Stimulated activated CD4-positive, alpha-beta T cell treated with anti-CD3 and anti-CD28 coated beads, Interleukin-4, amount 100 ng/mL, for 4 hours (primary cell): ENCODE results near the gene CD177.
"Not testable (repeated sequence)": the region's sequence is repeated elsewhere in the genome, so short reads cannot be mapped to it uniquely, and the experiment has no call there.

ENCODE experiments used
- DNase-seq, 2 experiments: peaks; one replicate each; pipeline ENCODE4 v3.0.0-alpha.2; 2020

The CD177 gene, protein sequence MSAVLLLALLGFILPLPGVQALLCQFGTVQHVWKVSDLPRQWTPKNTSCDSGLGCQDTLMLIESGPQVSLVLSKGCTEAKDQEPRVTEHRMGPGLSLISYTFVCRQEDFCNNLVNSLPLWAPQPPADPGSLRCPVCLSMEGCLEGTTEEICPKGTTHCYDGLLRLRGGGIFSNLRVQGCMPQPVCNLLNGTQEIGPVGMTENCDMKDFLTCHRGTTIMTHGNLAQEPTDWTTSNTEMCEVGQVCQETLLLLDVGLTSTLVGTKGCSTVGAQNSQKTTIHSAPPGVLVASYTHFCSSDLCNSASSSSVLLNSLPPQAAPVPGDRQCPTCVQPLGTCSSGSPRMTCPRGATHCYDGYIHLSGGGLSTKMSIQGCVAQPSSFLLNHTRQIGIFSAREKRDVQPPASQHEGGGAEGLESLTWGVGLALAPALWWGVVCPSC

DNA sequence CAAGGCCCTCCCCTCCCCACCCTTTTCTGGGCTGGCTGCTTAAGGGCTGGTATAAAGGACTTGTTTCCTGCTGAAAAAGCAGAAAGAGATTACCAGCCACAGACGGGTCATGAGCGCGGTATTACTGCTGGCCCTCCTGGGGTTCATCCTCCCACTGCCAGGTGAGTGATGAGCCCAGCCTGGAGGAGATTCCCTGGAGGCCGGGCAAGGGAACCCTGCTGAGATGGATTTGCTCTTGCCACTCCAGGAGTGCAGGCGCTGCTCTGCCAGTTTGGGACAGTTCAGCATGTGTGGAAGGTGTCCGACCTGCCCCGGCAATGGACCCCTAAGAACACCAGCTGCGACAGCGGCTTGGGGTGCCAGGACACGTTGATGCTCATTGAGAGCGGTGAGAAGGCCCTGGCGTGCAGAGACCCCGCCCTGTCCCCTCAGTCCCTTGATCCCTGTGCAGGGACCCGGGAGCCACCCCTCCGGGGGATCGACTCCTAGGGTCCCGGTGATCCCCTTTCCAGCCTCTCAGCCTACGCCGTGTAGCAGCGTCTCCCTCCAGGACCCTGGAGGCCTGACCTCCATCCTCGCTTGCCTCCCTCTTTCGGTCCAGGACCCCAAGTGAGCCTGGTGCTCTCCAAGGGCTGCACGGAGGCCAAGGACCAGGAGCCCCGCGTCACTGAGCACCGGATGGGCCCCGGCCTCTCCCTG, at the start of gene CD177:
Gene CD177 (plus strand): TSS at position 81 of the 699 bp plus-strand sequence. CDS start 29 bp downstream, at position 110.
- DNase-seq, result no peak

DNA sequence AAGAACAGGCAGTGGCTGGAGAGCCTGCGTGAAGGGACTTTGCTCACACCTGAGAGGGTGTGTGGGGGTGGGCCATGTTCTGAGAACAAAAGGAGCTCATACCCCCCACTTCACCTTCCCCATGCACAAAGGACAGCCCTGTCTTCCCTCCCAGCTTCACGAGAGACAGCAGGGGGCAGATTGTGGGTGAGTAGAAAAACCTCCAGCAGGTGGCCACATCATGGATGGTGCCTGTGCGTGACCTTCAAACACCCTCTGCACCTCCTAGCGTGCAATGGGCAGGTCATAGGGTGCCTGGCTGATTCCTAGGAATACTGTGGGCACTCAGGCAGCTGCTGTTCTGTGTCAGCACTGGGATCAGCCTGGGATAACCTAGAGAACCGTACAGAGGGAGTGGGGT, 47.8 kb upstream of the CD177 start:
- no peak for DNase-seq

DNA sequence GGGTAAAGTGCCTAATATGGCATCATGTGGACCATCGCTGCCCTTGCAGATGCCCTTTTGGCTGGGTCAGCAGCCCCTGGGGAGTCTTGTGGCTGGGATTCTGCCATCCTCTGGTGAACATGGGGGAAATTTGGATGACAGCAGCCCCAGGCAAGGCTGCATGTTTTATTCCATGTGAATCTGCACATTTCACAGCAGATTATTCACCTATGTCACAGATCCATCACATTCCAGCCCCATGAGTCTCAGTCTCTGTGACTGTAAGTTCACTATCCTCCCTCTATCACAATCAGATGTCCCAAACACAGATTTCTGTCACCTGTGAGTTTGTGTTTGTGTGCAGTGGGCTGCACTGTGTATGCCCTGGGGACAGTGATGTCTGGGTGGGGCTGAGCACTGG, 47.4 kb upstream of the CD177 start:
- no peak for DNase-seq

DNA sequence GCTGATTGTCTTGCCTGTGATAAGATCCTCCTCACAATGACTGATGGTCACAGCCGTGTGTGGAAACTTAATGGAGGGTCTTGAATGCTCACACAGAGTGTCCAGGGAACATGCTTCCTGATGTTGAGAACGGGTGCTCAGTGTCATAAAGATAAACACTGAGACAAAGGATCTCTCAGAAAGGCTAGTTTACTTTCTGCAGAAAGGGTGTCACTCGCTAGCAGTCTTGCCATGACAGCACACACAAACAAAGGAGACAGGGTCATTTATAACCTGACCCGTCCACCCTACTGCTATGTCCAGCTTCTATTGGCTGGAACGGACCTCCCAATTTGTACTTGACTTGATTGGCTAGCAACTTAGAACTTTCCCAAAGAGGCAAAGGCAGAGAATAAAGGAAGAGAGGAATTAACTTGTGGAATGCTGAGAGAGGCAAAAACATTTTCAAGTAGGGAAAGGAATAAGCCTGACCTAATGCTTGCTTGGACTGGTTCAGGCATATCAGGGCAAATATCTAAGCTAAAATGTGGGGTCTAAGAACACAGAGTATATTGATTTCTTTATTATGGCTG, 45.2 kb upstream of the CD177 start:
- no peak for DNase-seq

DNA sequence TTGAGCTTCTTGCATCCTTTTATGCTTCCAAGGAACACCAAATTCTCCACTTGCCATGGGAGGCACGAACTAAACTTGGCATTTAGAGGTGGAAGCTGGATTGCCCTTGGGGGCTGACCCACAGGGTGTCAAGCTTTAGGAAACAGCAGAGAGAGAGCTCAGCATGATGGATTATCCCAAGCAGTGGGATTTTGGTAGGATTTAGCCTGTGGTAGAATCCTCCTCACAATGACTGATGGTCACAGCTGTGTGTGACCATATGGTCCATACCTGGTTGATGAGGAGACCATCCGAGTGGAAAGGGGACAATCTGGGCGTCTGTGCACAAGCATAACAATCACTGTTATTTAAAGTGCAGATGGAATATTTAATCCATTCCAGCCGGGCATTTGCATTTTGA, 44.0 kb upstream of the CD177 start:
- DNase-seq, result no peak

DNA sequence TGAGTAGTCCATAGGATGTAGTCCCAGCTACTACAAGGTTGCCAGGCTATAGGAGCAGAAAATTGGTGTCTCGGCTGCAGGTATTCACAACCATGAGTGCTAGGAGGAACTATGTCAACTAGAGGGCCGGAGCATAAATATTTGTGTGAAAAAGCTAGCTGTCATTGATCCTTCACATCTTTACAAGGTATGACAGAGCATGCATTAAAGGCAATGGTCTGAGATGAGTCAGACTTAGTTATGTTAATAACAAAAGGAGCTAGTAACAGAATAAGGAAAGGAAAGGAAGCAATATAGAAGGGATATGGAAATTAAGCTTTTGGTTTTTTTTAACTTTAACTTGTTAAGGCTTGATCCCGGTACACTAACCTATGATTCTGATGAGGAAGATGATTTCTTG, 43.3 kb upstream of the CD177 start:
- DNase-seq, result no peak

DNA sequence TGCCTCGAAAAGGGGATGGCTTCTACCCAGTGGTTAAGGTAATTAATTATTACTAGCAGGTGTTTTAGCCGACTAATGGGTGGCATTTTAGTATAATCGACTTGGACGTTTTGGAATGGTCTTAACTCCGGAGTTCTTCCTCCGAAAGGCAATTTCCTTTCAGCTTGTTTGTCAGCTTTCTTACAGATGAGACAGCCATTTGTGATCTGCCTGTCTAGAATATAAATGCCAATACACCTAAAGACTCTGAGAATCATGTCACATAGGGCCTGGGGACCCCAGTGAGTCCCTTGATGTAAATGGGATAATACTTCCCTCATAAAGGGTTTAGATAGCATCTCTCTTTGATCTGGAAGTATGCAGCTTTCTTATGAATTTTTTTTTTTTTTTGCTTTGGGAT, 42.2 kb upstream of the CD177 start:
- no peak for DNase-seq

DNA sequence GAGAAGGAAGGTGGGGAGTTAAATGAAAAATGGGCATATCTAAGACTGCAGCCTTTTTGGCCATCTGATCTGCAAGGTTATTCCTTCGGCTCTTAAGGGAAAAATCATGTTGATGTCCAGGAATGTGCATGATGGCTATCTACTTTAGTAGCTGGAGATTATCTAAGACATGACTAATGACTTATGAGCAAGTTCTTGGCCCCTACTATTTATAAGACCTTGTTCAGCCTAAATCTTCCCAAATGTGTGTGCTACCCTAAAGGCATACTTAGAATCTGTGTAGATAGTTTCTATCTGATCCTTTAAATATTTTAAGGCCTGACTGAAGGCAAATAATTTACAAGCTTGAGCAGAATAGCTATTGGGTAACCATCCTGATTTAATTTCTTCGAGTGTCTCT, 41.8 kb upstream of the CD177 start:
- DNase-seq, result no peak

DNA sequence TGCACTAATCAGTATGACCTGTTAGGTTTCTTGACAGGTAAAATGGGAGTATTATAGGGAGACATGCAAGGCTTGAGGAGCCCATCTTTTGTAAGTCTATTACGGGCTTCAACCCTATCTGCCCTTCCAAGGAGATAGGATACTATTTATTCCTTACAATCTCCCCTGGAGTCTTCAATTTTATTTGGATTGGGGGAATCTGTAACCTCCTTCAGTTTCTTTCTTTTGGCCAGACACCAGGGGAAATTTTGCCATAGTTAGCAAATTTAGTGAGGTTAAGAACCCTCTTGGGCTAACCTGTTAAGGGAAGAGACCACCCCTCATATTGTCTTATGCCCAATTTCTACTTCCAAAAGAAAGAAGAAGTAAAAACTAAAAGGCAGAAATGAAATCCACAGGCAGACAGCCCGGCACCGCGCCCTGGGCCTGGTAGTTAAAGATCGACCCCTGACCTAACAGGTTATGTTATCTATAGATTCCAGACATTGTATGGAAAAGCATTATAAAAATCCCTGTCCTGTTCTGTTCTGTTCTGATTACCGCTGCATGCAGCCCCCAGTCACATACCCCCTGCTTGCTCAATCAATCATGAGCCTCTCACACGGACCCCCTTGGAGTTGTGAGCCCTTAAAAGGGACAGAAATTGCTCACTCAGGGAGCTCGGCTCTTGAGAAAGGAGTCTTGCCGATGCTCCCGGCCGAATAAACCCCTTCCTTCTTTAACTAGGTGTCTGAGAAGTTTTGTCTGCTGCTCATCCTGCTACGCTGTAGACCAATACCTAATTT, 39.6 kb upstream of the CD177 start:
- no peak for DNase-seq

DNA sequence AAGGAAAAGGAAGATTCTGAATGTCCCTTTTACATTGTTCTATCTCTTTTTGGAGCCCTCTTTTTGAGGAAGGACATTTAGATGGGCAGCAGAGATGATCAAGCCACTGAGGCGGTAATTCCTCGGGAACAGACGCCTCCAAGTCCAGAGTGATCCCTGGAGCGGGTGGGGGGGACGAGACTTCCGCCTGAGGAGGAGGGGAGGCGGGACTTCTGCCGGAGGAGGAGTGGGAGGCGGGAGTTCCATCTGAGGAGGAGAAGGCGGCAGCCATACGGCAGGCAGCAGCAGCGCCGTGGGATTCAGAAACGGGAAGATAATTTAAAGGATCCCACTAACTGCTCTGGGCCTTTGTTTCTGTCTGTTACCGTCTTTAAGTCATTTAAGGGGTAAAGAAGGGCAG, 37.6 kb upstream of the CD177 start:
- no peak for DNase-seq

DNA sequence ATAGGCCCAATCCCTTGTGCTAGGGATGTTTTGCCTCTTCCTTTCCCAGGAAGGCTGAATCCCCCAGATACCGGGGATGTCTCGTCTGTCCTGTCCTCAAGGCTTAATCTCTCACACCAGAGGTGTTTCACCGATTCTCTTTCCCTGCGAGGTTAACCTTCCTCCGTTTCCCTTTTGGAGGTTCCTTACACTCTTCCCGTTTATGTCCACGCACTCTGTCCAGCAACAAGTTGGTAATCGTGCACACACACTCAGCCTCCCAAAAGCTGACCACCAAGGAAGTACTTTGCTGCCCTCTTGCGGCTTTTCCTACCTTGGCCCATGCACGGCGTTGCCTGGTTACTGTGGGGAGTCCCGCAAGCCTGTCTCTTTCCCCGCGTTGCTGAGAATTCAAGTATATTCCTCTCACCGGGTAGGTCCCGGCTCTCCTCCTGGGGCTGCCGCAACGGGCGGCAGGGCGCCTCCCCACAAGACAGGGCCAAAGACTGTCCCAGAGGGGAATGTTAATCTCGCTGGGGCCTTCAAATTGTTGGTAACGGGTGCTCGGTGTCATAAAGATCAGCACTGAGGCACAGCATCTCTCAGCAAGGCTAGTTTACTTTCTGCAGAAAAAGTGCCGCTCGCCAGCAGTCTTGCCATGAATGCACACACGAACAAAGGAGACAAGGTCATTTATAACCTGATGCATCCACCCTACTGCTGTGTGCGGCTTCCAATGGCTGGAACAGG, 36.7 kb upstream of the CD177 start:
- DNase-seq, result no peak

DNA sequence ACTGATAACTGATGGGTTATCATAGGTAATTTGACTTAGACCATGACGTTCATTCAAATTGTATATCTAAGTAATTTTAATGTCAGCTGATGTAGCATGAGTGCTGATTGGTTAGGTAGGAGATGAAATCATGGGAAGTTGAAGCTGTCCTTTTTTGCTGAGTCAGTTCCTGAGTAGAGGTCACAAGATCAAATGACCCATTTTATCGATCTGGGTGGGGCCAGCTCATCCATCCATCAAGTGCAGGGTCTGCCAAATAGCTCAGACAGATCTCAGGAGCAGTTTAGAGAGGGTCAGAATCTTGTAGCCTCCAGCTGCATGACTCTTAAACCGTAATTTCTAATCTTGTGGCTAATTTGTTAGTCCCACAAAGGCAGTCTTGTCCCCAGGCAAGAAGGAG, 35.3 kb upstream of the CD177 start:
- DNase-seq, result no peak

DNA sequence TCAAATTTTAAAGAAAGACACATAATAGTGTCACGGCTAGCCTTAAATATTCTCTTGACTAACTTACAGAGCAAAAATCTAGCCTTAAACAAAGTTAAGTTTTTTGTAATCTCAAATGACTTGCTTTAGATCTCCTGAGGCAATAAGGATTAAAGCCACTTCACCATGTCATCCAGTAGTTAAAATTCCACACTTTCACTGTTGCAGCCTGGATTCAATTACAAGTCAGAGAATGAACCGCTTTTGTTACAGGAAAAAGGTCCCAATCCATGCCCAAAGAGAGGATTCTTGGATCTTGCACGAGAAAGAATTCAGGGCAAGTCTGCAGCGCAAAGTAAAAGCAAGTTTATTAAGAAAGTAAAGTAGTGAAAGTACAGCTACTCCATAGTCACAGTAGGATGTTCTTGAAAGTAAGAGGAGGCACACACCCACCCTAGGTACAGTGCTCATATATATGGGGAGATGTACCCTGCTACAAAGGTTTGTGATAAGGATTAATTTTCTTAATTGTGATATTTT, 34.6 kb upstream of the CD177 start:
- DNase-seq, result no peak

DNA sequence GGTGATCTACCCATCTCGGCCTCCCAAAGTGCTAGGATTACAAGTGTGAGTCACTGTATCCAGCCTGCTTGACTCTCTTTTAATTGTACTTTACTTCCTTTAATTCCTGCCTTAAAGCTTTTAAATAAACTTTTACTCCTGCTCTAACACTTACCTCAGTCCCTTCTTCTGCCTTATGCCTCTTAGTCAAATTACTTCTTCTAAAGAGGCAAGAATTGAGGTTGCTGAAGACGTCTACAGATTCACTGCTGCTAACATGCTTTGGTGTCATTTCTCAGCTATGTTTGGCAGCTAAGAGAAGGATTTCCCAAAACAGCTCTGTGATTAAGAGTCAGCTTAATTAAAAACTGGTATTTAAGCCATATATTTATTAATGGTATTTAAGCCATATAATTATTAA, 32.9 kb upstream of the CD177 start:
- no peak for DNase-seq

DNA sequence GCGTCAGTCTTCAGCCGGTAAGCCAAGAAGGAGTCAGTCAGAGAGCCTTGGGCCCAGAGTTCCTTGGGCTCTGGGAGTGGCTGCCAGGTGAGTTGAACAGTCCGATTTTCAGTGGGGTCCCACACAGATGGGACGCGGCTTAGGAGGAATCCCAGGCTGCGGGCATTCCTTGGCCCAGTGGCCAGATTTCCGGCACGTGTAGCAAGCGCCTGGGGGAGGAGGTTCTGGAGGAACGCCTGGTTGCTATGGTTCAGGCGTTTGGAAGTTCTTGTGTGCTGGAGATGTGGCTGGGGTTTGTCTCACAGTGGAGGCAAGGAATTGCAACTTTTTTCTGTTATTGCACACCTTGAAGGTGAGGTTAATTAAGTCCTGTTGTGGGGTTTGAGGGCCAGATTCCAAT, 26.7 kb upstream of the CD177 start:
- DNase-seq, result not testable (repeated sequence)

DNA sequence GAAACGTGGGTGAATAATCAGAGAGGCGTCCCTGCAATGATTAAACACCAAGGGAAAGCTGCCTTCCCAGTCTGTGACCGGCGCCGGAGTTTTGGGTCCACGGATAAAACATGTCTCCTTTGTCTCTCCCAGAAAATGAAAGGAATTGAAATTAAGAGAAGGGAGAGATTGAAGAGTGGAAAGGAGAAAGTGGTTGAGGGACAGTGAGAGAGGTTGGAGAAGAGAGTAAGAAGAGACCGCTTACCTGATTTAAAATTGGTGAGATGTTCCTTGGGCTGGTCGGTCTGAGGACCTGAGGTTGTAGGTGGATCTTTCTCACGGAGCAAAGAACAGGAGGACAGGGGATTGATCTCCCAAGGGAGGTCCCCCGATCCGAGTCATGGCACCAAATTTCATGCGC, 24.9 kb upstream of the CD177 start:
- DNase-seq, result not testable (repeated sequence)

DNA sequence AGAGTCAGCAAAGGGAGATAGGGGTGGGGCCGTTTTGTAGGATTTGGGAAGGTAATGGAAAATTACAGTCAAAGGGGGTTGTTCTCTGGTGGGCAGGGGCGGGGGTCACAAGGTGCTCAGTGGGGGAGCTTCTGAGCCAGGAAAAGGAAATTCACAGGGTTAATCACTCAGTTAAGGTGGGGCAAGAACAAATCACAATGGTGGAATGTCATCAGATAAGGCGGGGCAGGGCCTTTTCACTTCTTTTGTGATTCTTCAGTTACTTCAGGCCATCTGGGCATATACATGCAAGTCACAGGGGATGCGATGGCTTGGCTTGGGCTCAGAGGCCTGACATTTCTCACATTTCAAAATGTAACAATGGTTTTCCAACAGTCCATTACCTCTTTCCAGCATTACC, 24.4 kb upstream of the CD177 start:
- not testable (repeated sequence) for DNase-seq

DNA sequence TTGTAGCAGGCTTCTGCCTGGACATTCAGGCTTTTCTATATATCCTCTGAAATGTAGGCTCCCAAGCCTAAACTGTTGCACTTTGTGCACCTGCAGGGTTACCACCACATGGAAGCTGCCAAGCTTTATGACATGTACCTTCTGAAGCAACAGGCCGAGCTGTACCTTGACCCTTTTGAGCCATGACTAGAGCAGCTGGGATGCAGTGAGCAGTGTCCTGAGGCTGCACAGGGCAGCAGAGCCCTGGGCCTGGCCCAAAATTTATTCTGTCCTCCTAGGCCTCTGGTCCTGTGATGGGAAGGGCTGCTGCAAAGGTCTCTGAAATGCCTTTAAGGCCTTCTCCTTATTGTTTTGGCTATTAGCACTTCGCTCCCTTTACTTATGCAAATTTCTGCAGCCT, 23.5 kb upstream of the CD177 start:
- no peak for DNase-seq

DNA sequence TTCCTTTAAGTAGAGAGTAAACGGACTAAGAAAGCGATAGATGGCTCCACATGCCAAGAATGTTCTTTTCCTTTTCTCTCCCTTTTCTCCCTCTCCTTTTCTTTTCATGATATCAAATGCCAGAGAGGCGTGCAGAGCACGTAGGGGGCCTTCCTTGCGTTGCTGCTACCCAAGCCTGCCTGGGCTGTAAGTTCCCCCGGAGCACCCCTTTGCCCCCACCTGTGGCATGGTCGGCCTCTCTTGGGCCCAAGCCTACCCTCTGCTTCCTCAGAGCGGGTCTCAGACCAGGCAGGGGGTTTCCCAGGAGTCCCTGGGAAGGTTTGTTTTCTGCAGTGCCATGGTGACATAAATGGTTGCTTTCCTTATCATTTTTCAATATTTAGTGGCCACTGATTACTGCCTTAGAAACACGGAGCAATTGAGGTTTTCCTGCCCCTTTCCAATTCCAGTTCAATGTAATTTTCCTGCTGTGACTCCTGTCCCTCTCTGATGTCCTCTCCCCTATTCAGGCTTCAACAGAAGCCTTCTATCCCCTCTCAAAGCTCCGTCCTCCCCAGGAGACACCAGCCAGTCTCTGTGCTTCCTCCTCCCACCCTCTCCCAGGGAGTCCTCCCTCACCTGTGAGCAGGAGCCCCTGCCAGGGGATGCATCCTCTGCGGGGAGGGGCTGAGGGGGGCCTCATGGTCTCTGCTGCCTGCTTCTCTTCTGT, 22.6 kb upstream of the CD177 start:
- DNase-seq, result no peak

DNA sequence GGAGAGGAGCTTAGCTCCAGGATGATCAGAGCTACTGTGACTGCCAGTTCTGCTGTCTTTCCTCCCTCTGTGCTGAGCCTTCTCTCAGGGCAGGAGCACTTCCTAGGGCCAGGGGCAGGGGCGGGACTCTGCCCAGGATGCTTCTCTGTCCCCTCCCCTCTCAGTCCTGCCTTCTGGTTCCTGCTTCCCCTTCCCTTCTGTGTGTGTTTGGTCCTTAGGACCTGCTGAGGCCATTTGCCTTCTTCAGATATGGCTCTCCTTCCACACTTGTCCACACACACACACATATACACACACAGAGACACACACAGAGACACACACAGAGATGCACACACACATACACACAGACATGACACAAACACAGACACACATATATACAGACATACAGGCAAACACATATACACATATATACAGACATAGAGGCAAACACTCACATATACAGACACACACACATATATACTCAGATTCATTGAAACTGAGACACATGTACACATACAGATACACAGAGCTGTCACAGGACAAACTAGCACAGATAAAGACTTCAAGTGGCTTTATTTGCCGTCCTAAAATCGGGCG, 22.0 kb upstream of the CD177 start:
- no peak for DNase-seq
